HG02981 (cell line): ENCODE data around the gene CCDC144A.
"Not testable (repeated sequence)": the region's sequence is repeated elsewhere in the genome, so short reads cannot be mapped to it uniquely, and the experiment has no call there.

Source experiments
- ATAC-seq: cut with Tn5 transposase; IDR thresholded peaks from one replicate; pipeline ENCODE4 v1.9.1; 2021; ENCODE audit warnings: mild to moderate bottlenecking, moderate library complexity; ENCODE audit not compliant: unreplicated experiment

CCDC144A gene

DNA sequence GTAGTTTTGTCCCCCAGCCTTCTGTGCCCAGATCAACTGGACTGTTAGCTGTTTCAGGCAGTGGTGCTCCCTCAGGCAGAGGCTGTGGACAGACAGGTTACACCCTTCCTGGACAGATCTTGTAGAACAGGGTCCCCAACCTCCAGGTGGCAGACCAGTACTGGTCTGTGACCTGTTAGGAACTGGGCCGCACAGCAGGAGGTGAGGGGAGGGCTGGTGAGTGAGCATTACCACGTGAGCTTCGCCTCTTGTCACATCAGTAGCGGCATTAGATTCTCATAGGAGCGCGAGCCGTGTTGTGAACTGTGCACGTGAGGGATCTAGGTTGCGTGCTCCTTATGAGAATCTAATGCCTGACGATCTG, 61.9 kb downstream of the CCDC144A start:
- ATAC-seq = not testable (repeated sequence)

GRCh38 chr17:16757520-16757919, 67.5 kb downstream of the CCDC144A start:
- not testable (repeated sequence) for ATAC-seq

DNA sequence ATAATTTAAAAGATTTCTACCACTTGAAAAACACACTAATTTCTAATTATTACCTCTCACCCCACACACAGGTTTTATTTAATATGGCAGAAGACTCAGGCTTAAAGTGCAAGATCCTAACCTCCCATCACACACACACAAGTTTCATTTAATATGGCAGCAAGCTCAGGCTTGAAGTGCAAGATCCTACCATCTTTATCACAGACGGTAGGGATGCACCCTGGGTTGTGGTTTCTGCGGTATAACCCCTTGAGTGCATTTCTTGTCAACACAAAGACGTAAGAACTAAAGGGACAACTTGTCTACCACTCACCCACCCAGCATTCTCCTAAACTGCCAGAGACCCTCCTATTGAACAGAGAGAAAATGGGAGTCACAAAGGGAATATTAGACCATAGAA, 68.1 kb downstream of the CCDC144A start:
- ATAC-seq = not testable (repeated sequence)

GRCh38 chr17:16768290-16769175, 78.5 kb downstream of the CCDC144A start:
- ATAC-seq = not testable (repeated sequence)

GRCh38 chr17:16772394-16773145, 82.5 kb downstream of the CCDC144A start:
- ATAC-seq = not testable (repeated sequence)

- not testable (repeated sequence) for ATAC-seq
These were observed 83.1 kb downstream of the CCDC144A start for GRCh38 chr17:16773146-16773522.

- not testable (repeated sequence) for ATAC-seq
These were observed 97.8 kb downstream of the CCDC144A start for GRCh38 chr17:16787851-16788250.

- ATAC-seq = not testable (repeated sequence)
These were observed 99.0 kb downstream of the CCDC144A start for GRCh38 chr17:16788889-16789536.

GRCh38 chr17:16789622-16790021, 99.6 kb downstream of the CCDC144A start:
- ATAC-seq = not testable (repeated sequence)

DNA sequence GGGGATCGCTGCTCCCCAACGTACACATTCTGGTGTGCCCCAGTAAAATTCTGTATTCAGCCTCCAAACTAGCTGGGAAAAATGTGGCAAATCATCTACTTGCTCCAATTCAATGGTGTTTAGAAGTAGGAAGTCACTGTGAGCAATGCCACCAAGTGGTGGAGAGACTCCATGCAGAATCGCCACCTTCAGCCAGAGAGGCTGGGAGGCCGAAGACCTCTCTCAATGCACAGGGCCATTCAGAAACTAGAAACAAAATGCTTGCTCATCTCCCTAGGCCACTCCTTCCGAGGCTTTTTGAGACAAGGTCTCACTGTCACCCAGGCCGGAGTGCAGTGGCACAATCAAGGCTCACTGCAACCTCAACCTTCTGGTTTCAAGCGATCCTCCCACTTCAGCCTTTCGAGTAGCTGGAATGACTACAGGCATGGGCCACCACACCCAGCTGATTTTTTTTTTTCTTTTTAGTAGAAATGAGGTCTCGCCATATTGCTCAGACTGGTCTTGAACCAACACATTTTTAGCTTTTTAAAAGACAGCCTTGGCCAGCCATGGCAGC, 100.4 kb downstream of the CCDC144A start:
- ATAC-seq = not testable (repeated sequence)

- not testable (repeated sequence) for ATAC-seq
These were observed 104.2 kb downstream of the CCDC144A start for GRCh38 chr17:16794215-16794614.

- not testable (repeated sequence) for ATAC-seq
These were observed 105.9 kb downstream of the CCDC144A start for GRCh38 chr17:16795894-16796293.

- not testable (repeated sequence) for ATAC-seq
These were observed 114.8 kb downstream of the CCDC144A start for GRCh38 chr17:16804851-16805250.

DNA sequence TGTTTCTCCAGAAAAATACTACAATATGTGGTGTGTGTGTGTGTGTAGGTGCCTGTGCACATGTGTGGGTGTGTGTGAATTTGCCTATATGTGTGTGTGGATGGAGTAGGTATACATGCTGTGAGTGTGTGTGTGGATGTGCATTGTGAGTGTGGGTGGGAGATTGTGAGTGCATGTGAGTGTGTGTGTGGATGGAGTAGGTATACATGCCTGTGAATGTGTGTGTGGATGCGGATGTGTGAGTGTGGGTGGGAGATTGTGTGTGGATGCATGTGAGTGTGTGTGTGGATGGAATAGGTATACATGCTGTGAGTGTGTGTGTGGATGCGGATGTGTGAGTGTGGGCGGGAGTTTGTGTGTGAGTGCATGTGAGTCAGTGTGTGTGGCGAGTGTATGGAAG, 116.6 kb downstream of the CCDC144A start:
- ATAC-seq = not testable (repeated sequence)

DNA sequence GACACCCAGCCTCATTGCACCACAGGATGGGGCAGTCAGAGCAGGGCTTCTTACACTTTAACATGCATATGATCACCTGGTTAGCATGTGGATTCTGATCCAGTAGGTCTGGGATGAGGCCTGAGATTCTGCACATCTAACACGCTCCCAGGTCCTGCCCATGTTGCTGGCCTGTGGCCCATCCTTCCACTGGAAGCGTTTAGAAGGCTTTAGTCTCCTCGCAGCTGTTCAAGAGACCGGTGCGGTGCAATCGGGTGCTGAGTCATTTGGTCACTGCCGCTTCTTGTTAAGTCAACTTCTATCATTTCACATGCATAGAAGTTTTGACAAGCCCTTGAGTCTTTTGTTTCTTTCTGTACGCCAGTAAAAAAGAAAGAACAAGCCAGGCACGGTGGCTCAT, 117.6 kb downstream of the CCDC144A start:
- ATAC-seq = not testable (repeated sequence)

DNA sequence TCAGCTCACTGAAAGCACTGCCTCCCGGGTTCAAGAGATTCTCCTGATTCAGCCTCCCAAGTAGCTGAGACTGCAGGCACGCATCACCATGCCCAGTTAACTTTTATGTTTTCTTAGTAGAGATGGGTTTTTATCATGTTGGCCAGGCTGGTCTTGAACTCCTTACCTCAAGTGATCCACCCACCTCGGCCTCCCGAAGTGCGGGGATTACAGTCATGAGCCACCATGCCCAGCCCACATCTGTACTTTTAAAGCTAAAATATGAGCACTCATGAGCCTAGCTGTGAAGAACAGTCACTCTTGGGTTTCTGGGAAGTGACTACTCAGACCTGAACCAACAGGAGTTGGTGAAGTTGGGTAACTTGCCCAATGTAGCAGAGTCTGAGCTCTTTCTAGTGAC, 120.2 kb downstream of the CCDC144A start:
- not testable (repeated sequence) for ATAC-seq

GRCh38 chr17:16812126-16812525, 122.1 kb downstream of the CCDC144A start:
- ATAC-seq = not testable (repeated sequence)

DNA sequence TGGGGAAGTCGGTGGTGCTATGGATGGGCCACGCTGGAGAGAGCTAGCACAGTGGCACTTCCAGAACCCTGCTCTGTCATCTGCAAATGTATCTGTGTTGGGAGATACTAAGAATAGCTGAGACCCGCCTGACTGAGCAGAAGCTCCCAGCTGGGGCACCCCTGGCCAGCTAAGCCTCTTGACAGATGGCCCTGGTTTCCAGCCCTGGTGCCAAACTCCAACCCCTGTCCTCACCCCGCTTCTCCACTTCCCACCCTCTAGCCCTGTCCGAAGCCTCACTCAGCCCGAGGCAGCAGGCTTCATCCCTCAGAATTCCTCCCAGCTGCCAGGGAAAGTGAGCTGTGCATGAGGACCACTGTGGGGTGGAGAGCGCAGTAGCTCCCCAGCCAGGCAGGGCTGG, 124.4 kb downstream of the CCDC144A start:
- ATAC-seq = no peak

GRCh38 chr17:16817201-16817600, 127.2 kb downstream of the CCDC144A start:
- ATAC-seq = no peak

DNA sequence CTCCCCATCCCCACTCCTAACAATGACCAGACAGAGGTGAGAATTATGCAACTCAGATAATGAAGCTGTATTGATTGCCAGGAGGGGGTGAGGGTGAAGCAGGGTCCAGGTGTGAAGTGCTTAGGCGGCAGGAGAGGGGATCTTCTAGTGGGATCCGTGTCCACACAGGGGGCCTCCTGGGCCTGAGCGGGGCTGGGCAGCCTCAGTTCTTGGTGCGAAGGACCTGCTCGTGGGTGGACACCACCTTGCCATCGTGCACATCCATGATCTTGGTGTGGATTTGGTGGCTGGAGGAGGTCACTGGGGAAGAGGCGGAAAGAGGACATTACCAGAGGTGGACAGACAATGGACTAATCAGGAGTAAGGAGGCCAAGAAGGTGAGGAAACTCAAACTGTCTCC, 127.9 kb downstream of the CCDC144A start:
- ATAC-seq = not testable (repeated sequence)

DNA sequence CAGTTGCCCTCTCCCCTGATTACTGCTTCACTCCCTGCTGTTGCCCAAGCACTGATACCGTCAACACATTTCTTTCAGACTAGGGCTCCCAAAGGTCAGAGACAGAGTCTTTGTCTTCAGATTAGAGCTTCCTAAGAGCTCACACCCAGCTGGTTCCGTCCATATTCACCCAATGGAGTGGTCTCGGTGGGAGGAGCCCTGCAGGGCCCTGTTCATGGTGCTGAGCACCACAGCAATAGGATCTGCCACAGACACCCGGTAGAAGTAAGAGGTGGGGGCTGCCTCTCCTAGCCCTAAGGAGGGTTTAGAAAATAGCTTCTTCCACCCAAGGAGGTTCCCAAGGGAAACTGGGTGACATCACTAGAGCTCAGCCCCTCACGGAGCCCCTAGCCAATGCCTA, 128.3 kb downstream of the CCDC144A start:
- no peak for ATAC-seq
